Astrocyte (in vitro differentiated cells and primary cell): Measurements from ENCODE around the gene NIFK. TPM values are rescaled to one million over a fixed set of nuclear protein-coding genes. Genes with fewer than 3 reads are reported as not detected.

Source experiments
- DNase-seq: peaks from one replicate; pipeline ENCODE4 v3.0.0-alpha.2; 2010; ENCODE audit warnings: low read depth
- FAIRE-seq: peaks from 2 replicates; lab custom pipeline; 2011; peaks lifted over from hg19 to GRCh38; lab: Jason Lieb, UNC
- H2AFZ ChIP-seq: 2 replicates; pipeline ENCODE4 v1.6.0; 2012; ENCODE audit warnings: low read depth, low read length, inconsistent platforms
- H3K27ac ChIP-seq: 2 replicates; pipeline ENCODE4 v1.5.1; 2011; ENCODE audit warnings: low read depth, low read length, inconsistent platforms
- H3K27me3 ChIP-seq: 2 replicates; pipeline ENCODE4 v1.6.0; 2011; ENCODE audit warnings: low read length, inconsistent platforms; ENCODE audit not compliant: insufficient read depth
- H3K36me3 ChIP-seq: 2 replicates; pipeline ENCODE4 v1.5.1; 2011; ENCODE audit warnings: low read length, inconsistent platforms; ENCODE audit not compliant: insufficient read depth
- H3K4me1 ChIP-seq: 2 replicates; pipeline ENCODE4 v1.5.1; 2011; ENCODE audit warnings: low read length, inconsistent platforms; ENCODE audit not compliant: insufficient read depth
- H3K4me2 ChIP-seq: 2 replicates; pipeline ENCODE4 v1.6.0; 2012; ENCODE audit warnings: low read length, inconsistent platforms
- H3K4me3 ChIP-seq: 2 replicates; pipeline ENCODE4 v1.5.1; 2011; ENCODE audit warnings: low read depth, mild to moderate bottlenecking, low read length, inconsistent platforms; ENCODE audit not compliant: insufficient read depth
- H3K79me2 ChIP-seq: 2 replicates; pipeline ENCODE4 v1.6.0; 2012; ENCODE audit warnings: mild to moderate bottlenecking, low read length, inconsistent platforms; ENCODE audit not compliant: insufficient read depth
- H3K9ac ChIP-seq: 2 replicates; pipeline ENCODE4 v1.6.0; 2012; ENCODE audit warnings: mild to moderate bottlenecking, low read length, inconsistent platforms
- H3K9me3 ChIP-seq: 2 replicates; pipeline ENCODE4 v1.5.1; 2012; ENCODE audit warnings: low read depth, mild to moderate bottlenecking, low read length, inconsistent platforms; ENCODE audit not compliant: insufficient read depth
- H4K20me1 ChIP-seq: 2 replicates; pipeline ENCODE4 v1.6.0; 2012; ENCODE audit warnings: low read length, inconsistent platforms; ENCODE audit not compliant: insufficient read depth
- H3K27ac Mint-ChIP-seq: one replicate; pipeline ENCODE4 v1.8.0; 2021; ENCODE audit warnings: mild to moderate bottlenecking, mixed read lengths; ENCODE audit not compliant: unreplicated experiment
- H3K27me3 Mint-ChIP-seq: one replicate; pipeline ENCODE4 v1.8.0; 2021; ENCODE audit warnings: low read depth, mixed read lengths; ENCODE audit not compliant: unreplicated experiment
- H3K36me3 Mint-ChIP-seq: one replicate; pipeline ENCODE4 v1.8.0; 2021; ENCODE audit warnings: low read depth, mixed read lengths; ENCODE audit not compliant: unreplicated experiment
- H3K4me1 Mint-ChIP-seq: one replicate; pipeline ENCODE4 v1.8.0; 2021; ENCODE audit warnings: low read depth, mixed read lengths; ENCODE audit not compliant: unreplicated experiment
- H3K4me3 Mint-ChIP-seq: one replicate; pipeline ENCODE4 v1.8.0; 2021; ENCODE audit warnings: mild to moderate bottlenecking, moderate library complexity, mixed read lengths; ENCODE audit not compliant: unreplicated experiment
- H3K9me3 Mint-ChIP-seq: one replicate; pipeline ENCODE4 v1.8.0; 2021; ENCODE audit warnings: mild to moderate bottlenecking, mixed read lengths; ENCODE audit not compliant: unreplicated experiment
- CTCF ChIP-seq: IDR thresholded peaks from 2 replicates; pipeline ENCODE4 v1.5.1; 2011; ENCODE audit warnings: low read depth, mild to moderate bottlenecking, inconsistent platforms, low read length, moderate library complexity; ENCODE audit not compliant: insufficient read depth
- EZH2 ChIP-seq: IDR thresholded peaks from 2 replicates; pipeline ENCODE4 v1.6.1; 2012; ENCODE audit warnings: mild to moderate bottlenecking, low read length, inconsistent platforms; ENCODE audit not compliant: insufficient read depth
- total RNA-seq: library from RNA; stranded (reverse); gene quantifications from 2 replicates; pipeline ENCODE4 v1.2.1, GENCODE V29; 2021

The NIFK gene
- total RNA-seq, 1 donor from 2014 or later = 75.0 TPM

- Histone ChIP-seq H3K4me3 (no peak overlapping the region), H3K4me2 (no peak overlapping the region), H3K36me3 (peaks cover 56% of the 10 kb centered on the region), H3K27me3 (no peaks in the 10 kb centered on the region), H3K79me2 (peaks cover 7% of the 10 kb centered on the region), H3K27ac (no peak overlapping the region), H4K20me1 (no peaks in the 10 kb centered on the region), H3K9ac (no peak overlapping the region), H3K4me1 (no peaks in the 10 kb centered on the region), H2AFZ (no peak overlapping the region), H3K9me3 (no peaks in the 10 kb centered on the region)
- H3K4me3 Mint-ChIP-seq = no peak overlapping the region
- H3K4me1 Mint-ChIP-seq = peaks cover 4% of the 10 kb centered on the region
- DNase-seq = no peak
- TF ChIP-seq CTCF = no peak
- no peak for TF ChIP-seq EZH2
- no peak for FAIRE-seq
- no peaks in the 10 kb centered on the region for H3K9me3 Mint-ChIP-seq
- H3K27ac Mint-ChIP-seq = no peak overlapping the region
- peaks cover 11% of the 10 kb centered on the region for H3K36me3 Mint-ChIP-seq
- no peaks in the 10 kb centered on the region for H3K27me3 Mint-ChIP-seq
Measured at GRCh38 chr2:121764681-121765228, 28.1 kb upstream of the NIFK start.

GRCh38 chr2:121755237-121756111 is 18.8 kb upstream of the NIFK start, which contains the start of gene TSN:
TSS of gene TSN (plus strand) at chr2:121755651. CDS start at chr2:121755780, 129 bp downstream.
- no peaks in the 10 kb centered on the region for H3K4me1 ChIP-seq
- FAIRE-seq = no peak
- H3K4me2 ChIP-seq = peak within 1 kb of the TSS; percentile 99
- peak within 1 kb of the TSS; percentile 94 for H3K4me3 ChIP-seq
- peak within 1 kb of the TSS; percentile 72 for H3K27ac ChIP-seq
- Mint-ChIP-seq H3K27ac (peak within 1 kb of the TSS; percentile 80), H3K36me3 (no peaks in the 10 kb centered on the region), H3K9me3 (no peaks in the 10 kb centered on the region), H3K27me3 (no peaks in the 10 kb centered on the region), H3K4me1 (peaks cover 11% of the 10 kb centered on the region), H3K4me3 (peak within 1 kb of the TSS; percentile 98)
- H3K27me3 ChIP-seq = no peaks in the 10 kb centered on the region
- H3K9ac ChIP-seq = peak within 1 kb of the TSS; percentile 91
- peak within 1 kb of the TSS; percentile 91 for H2AFZ ChIP-seq
- peak; percentile 89 for DNase-seq
- H4K20me1 ChIP-seq = no peaks in the 10 kb centered on the region
- H3K9me3 ChIP-seq = no peaks in the 10 kb centered on the region
- H3K79me2 ChIP-seq = peaks cover 49% of the 10 kb centered on the region
- peaks cover 10% of the 10 kb centered on the region for H3K36me3 ChIP-seq
- no peak for TF ChIP-seq EZH2

- Histone ChIP-seq H3K27ac (no peak overlapping the region), H4K20me1 (no peaks in the 10 kb centered on the region), H2AFZ (peak overlapping the region; percentile 91), H3K36me3 (peaks cover 4% of the 10 kb centered on the region), H3K4me2 (peak overlapping the region; percentile 99), H3K27me3 (no peaks in the 10 kb centered on the region), H3K9me3 (no peaks in the 10 kb centered on the region), H3K9ac (peak overlapping the region; percentile 91), H3K4me3 (peak overlapping the region; percentile 94), H3K79me2 (peaks cover 44% of the 10 kb centered on the region), H3K4me1 (no peaks in the 10 kb centered on the region)
- FAIRE-seq = no peak
- DNase-seq = no peak
- no peaks in the 10 kb centered on the region for H3K9me3 Mint-ChIP-seq
- TF ChIP-seq EZH2 (no peak), CTCF (no peak)
- H3K27me3 Mint-ChIP-seq = no peaks in the 10 kb centered on the region
- H3K4me1 Mint-ChIP-seq = peaks cover 11% of the 10 kb centered on the region
- no peaks in the 10 kb centered on the region for H3K36me3 Mint-ChIP-seq
- H3K27ac Mint-ChIP-seq = peak overlapping the region; percentile 23
- peak overlapping the region; percentile 98 for H3K4me3 Mint-ChIP-seq
Measured at GRCh38 chr2:121754851-121755236, 18.2 kb upstream of the NIFK start.
